HG02884 (cell line): Measurements from ENCODE around the gene ZNF576.
"Not testable (repeated sequence)": the region's sequence is repeated elsewhere in the genome, so short reads cannot be mapped to it uniquely, and the experiment has no call there.

Experiments
- ATAC-seq: cut with Tn5 transposase; IDR thresholded peaks from one replicate; pipeline ENCODE4 v1.9.1; 2021; ENCODE audit warnings: mild to moderate bottlenecking, moderate library complexity; ENCODE audit not compliant: unreplicated experiment

ZNF576 gene

DNA sequence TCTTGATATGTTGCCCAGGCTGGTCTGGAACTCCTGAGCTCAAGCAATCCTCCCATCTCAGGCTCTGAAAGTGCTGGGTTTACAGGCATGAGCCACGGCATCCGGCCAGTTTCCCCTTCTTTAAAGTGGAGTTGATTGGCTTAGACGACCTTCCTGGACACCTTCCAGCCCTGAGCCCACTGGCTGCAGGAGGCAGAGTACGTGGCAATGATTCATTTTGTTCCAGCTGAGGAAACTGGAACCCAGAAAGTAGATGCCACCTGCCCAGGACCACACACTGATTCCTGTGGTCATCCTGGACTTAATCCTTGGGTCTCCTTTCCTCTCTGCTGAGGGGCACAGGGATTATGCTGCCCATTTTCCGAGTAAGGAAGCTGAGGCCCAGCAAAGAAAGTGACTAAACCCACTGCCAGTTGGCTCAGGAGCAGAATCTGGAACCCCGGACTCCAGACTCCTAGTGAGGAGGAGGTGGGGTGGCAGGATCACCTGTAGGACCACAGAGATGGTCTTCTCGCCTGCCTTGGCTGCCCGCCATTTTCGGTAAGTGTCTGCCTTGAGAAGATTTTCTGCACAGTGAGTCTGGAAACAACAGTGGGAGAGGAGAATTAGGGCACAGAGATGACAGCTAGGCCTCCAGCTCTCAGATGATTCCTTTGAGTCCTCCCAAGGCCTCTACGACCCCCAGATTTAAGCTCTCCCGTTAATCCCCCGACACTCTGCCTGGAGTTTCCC, 21.8 kb upstream of the ZNF576 start:
- no peak for ATAC-seq

DNA sequence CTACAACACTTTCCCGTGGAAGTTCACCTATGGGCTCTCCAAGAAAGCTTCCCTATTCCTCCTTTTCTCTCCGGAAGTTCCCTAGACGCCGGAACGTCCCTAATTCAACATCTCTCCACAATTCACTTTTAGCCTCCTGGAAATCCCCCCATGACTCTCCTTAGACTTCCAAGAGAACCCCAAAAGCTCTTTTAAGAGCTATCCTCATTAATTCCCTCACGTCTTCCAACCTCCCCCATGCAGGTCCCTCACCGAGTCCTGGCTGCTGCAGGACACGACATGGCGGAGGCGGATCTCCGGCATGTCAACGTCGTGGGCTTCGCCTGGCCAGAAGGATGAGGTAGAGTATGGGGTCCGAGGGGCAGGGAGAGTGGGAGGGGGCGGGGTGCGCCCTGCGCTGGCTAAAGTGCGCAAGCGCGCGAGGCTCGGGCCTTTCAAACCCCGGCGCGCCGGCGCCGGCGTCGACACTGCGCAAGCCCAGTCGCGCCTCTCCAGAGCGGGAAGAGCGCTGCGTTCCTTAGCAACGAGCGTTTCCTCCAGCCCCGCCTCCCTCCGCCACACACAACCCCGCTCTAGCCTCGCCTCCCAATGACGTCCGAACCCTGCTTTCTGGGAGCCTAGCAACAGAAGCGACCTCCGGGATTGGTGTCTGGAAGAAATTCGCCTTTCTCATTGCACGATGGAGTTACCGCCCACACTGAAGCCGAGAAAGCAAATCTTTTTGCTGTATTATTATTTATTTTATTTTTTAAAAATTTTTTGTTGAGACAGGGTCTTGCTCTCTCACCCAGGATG, 21.0 kb upstream of the ZNF576 start, which contains the start of the genes PINLYP and XRCC1:
Gene PINLYP, plus strand, starts transcription at position 646 of the 795 bp plus-strand sequence. CDS start 1,391 bp downstream, outside the sequence.
Gene XRCC1, minus strand, starts transcription at position 372 of the 795 bp plus-strand sequence. Its CDS starts 69 bp downstream, at position 303.
- ATAC-seq, result peak; percentile 97

DNA sequence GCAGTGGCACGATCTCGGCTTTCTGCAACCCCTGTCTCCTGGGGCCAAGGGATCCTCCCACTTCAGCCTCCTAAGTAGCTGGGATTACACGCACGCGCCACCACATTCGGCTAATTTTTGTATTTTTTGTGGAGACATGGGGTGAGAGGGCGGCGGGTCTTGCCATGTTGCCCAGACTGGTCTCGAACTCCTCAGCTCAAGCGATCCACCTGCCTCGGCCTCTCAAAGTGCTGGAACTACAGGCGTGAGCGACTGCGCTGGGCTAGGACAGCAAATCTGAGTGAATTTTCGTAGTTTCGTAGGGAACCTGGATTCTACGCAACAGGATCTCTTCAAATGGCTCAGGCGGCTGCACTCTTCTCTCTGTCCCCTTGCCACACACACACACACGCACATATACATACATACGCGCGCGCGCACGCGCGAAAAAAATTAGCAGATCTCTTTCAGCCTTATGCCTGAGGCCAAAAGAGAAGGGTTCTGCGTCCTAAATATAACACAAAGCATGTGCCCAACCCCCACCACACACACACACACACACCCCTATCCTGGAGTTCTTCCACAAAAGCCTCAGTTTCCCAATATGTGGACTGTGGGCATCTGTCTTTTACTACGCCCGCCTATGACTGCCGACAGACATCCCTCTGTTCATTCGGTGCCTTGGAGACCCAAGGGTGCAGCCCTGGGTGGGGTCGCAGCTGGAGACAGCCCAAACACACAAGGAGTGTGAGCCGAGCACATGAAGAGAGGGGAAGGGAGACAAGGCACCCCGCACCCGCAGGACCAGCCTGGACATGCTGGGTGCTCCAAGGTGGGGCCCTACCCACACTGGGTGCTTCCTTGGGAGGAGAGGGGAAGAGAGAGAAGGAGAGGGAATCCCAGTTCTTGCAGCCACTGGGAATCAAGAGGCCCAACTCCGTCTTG, 20.2 kb upstream of the ZNF576 start:
- ATAC-seq, result no peak

DNA sequence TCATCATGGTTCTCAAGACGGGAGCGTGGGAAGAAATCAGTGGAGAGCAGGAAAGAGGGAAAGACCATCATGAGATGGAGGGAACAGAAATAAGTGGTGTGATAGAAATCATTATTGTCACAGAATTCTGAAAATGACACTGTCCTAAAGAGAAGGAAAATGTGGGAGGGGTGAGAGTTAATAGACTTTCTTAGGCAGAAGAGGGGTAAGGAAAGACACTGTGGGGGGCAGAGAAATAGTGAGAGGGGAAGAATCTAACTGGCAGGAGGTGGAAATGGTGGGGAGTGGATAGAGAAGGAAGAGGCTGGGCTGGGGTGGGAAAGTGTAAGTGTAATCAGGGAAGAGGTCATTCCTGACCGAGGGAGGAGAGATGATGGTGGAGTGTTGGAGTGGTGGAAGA, 17.6 kb upstream of the ZNF576 start:
- ATAC-seq, result no peak

DNA sequence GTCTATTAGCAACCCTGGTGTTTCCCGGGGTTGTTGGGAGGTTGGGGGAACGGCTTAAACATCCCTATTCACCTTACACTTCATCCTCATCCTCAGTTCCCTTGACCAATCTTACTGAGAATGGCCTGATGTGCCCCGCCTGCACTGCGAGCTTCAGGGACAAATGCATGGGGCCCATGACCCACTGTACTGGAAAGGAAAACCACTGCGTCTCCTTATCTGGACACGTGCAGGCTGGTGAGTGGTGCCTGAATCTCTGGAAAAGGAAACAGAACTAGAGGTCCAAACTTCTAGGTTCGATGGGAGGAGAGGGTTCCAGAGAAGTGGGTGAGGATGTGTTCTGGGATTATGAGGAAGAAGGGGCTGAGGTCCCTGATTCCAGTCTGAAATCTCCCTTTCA, 14.9 kb upstream of the ZNF576 start:
- no peak for ATAC-seq

DNA sequence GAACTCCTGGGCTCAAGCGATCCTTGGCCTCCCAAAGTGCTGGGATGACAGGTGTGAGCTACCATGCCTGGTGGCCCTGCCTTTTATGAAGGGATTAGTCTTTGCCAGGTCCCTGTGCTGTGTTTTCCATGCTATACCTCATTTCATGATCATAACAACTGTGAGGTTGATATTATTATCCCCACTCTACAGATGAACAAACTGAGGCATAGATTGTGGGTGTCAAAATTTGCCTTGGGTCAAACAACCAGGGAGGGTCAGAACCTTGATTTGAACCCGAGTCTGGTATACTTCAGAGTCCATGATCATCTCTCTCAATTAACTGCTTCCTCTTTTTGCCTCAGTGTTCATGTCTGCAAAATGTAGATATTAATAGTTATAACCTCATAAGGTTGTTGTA, 13.9 kb upstream of the ZNF576 start:
- no peak for ATAC-seq

DNA sequence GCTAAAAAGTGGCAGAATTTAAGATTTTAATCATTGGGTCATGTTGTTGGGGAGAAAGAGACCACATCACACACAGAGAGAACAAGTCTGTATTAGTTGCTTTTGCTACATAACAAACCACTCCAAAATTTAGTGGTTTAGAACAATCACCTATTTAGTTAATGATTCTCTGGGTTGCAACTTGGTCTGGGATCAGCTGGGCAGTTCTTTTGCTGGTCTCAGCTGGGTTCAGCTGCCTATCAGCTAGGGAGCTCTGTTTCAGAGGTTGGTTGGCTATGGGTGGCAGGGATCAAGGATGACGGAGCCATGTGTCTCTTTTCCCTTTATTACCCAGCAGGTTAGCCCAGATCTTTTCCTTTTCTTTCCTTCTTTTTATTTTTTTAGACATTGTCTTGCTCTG, 11.9 kb upstream of the ZNF576 start:
- no peak for ATAC-seq

DNA sequence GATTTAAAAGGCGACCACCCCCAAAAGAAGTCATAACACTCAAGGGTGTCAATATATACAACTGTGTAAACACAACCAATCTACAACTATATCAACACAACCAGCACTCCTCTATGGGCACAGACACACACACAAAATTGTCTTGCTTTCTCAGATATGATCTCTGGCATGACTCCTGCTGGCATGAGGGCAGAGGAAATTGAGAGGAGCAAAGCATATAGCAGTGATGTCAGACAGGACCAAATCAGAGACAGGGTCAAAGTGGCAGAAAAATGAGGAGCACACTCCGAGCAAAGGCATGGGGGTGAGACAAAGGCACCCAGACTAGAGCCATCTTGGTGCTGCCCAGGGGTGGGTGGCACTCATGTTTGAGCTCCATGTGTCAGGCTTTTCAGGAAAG, 10.0 kb upstream of the ZNF576 start:
- ATAC-seq, result no peak

DNA sequence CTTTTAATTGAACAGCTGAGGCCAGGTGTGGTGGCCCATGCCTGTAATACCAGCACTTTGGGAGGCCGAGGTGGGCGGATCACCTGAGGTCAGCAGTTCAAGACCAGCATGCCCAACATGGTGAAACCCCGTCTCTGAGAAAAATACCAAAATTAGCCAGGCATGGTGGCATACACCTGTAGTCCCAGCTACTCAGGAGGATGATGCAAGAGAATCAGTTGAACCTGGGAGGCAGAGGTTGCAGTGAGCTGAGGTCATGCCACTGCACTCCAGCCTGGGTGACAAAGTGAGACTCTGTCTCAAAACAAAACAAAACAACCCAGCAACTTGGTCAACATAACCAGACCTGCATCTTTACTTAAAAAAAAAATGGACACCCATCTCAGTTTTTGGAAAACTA, 9.4 kb upstream of the ZNF576 start:
- ATAC-seq, result not testable (repeated sequence)

DNA sequence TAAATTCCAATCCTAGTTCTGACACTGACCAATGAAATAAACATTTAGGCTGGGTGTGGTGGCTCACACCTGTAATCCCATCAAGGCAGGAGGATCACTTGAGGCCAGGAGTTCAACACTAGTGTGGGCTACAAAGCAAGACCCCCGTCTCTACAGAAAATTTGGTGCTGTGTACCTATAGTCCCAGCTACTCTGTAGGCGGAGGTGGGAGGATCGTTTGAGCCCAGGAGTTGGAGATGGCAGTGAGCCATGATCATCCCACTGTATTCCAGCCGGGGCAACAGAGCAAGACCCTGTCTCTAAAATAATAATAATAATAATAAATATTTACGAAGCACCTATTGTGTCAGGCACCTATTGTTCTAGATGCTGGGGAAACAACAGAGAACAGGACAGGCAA, 7.1 kb upstream of the ZNF576 start:
- ATAC-seq, result no peak

DNA sequence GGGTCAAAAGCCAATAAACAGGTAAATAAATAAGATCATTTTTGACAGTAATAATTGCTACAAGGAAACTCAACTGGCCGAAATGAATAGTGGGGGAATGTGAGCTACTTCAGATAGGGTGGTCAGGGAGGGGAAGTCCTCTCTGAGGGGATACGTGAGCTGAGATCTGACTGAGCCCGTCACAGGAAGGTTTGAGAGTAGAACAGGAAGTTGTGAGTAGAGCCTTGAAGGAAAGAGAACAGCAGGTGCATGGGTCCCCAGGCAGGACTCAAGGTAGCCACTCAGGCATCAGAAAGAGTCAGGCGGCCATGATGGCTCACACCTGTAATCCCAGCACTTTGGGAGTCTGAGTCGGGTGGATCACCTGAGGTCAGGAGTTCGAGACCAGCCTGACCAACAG, 6.7 kb upstream of the ZNF576 start:
- no peak for ATAC-seq

DNA sequence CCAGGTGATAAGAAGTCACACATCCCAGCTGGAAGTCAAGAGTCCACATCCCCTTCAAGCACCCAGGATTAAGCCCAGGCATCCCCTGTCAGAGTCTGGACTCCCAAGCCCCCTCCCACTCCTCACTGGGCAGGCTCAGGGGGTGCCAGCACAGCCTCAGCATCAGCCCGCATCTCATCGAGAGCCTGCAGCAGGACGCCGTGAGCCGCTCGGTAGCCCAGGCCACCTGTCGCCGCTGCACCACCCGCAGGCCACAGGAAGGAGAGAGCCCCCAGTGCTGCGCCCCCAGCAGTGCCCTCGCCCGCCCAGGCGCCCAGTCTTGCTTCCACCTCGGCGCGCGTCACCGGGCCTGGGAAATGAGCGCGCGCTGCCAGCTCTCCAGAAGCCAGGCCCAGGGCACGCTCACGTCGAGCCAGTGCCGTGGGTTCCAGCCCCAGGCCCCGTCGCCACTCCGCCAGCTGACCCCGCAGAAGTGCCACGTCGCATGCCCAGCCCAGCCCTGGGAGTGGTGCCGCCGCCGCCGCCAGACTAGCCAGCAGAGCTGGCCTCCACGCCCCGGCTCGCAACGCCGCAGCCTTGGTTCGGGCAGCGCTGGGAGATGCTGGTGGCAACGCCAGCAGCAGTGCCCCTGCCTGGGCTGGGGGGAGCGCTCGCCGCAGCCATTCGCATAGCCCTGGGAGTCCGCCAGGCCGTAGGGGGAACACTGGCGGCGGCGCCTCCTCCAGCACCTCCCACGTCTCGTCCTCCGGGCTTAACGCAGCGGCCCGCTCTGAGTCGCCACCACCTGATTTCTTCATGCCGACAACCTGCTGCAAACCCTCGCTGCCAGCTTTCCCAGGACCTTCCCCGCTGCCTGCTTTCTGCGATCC, 4.3 kb upstream of the ZNF576 start:
- ATAC-seq, result no peak

DNA sequence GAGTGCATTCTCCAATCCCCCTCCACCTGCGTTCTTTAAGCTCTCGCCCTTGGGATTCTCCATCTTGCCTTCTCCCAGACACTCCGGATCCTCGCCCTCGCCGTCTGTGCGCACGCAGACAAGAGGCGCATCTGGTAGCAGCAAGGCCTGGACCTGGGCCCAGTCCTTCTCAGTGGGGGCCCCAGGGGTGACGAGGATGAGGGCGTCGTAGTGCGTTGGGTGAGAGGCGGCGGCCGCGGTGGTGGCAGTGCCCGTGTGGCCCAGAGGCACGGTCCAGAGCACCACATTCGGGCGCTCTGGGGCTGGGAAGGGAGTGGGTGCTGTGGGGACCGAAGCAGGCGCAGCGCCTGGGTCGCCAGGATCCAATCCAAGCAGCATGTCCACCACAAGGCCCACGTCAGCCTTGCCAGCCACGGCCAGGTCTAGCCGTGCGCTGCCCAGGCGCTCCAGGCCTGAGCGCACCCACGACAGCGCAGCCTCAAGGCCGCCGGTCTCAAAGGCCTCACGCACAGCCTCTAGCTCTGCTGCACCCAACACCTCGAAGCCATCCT, 3.5 kb upstream of the ZNF576 start:
- ATAC-seq, result no peak

DNA sequence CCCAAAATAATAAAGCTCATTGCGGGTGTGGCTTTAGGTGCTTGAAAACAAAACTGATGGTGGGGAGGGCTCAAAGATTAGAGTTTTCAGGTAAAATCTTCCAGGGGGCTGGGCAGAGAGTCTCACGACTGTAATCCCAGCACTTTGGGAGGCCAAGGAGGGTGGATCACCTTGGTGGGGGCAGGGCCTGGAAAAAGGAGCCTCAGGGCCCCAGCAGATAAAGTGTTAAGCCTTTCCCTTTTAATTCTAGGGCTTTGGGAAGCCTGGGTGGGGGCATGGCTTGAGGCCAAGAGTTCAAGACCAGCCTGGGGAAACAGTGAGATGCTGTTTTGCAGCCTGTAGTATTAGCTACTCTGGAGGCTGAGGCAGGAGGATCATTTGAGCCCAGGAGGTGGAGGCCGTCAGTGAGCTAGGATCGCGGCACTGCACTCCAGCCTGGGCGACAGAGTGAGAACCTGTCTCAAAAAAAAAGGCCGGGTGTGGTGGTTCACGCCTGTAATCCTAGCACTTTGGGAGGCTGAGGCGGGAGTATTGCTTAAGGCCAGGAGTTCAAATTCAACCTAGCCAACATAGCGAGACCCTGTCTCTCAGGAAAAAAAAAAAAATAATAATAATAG, 2.2 kb upstream of the ZNF576 start:
- ATAC-seq, result no peak

DNA sequence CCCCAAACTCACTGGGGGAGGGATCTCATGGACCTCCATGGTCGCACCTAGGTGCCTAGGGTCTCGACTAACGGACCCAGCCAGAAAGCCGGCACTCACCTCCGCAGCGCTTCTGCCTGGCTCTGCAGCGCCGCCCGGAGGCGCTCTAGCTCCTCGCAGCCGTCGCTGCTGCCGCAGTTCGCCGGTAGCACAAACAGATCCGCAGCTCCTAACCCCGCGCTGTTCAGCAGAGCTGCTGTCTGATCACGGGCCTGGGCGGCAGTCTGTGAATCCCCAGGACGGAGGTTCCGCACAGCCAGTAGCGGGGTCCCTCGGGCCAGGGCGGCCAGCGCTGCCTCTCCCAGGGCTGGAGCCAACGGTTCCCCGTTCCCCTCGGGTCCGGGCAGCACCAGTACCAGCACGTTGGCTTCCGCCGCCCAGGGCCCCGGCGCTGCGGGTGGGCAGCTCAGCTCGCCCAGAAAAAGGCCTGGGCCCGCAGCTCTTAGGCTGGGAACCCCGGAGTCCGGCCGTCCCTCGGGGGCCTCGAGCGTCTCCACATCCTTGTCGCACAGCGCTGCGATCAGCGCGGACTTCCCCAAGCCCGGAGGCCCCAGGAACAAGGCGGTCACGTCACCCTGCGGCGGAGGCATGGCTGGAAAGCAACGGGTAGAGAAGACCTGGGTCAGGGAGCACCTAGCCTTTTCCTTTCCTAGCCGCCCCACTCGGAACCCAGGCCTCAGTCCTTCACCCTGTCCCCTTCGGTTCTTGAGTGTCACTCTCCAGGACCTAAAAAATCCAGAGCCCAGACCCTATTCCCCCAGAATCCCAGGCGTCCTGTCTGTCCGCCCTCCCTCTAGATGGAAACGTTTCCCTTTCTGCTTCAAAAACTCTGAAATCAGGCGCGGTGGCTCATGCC, 1.4 kb upstream of the ZNF576 start:
- ATAC-seq, result no peak

DNA sequence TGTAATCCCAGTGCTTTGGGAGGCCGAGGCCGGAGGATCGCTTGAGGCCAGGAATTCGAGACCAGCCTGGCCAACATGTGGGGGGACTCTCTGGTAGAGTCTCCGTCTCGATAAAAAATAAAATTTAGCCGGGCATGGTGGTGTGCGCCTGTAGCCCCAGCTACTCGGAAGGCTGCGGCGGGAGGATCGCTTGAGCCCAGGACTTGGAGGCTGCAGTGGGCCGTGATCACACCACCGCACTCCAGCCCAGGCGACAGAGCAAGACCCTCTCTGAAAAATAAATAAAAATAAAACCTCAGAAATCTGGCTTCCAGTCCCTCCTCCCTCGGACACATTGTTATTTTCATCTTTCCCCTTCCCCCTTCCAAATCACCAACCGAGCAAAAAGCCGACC, 793 bp upstream of the ZNF576 start:
- no peak for ATAC-seq

DNA sequence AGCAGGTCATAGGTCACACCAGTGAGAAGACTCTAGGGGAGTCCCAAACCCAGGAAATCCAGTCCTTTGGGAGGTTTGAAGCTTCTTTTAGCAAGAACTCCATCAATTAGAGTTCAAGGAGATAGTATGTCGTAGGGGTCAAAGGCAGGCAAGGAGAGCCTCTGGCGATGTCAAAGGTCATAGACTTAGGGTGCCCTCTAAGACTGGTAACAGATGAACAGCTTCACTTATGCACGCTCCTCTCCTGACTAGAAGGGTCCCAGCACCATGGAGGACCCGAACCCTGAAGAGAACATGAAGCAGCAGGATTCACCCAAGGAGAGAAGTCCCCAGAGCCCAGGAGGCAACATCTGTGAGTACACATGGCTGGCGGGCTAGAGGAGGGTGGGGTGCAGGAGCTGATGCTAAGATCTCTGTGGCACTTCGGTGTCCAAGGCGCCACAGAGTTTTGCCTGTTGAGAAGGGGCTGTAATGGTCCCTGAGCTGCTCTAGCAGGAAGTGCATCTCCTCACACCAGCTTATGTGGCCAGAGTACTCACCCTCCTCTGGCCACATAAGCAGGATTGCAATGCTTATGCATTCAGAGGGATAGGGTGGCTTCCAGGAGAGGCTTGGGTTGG, 557 bp downstream of the ZNF576 start:
- ATAC-seq, result no peak

DNA sequence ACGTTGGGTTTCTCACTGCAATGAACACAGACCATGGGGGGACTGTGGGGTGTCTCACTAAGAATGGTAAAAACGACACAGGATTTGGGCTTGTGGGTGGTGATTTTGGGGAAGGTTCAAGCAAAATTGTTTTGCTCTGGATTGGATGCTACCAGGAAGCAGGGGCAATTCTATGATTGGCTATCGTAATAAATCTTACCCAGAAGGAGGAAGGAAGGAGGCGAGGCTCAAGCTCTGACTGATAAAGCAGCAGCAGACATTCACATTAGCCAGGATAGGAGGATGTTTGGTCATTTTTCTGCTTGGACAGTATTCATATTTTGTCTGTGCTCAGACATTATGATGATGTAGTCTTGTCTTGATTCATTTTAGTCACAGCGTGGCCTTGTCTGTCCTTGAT, 1.5 kb downstream of the ZNF576 start:
- ATAC-seq, result no peak
